Measurements from ENCODE around the gene SHISA3. TPM values are rescaled to one million over a fixed set of nuclear protein-coding genes. Genes with fewer than 3 reads are reported as not detected.
A peak's percentile ranks its signal among the peaks of the same experiment; 100 is the strongest.

SHISA3 gene
- total RNA-seq, 1 donor, result not detected

GRCh38 chr4:42415281-42415680, 18.0 kb downstream of the SHISA3 start:
- no peak overlapping the region for H3K4me3 ChIP-seq (ENCODE audit: low read depth, low read length)
- DNase-seq (ENCODE audit: low read depth), result peak; percentile 7
- no peak for TF ChIP-seq CTCF (IDR thresholded peaks at IDR 0.05; ENCODE audit: insufficient read depth, low read depth, low read length)

- no peak for TF ChIP-seq CTCF (IDR thresholded peaks at IDR 0.05; ENCODE audit: insufficient read depth, low read depth, low read length)
- no peak overlapping the region for H3K4me3 ChIP-seq (ENCODE audit: low read depth, low read length)
- no peak for DNase-seq (ENCODE audit: low read depth)
Observed at GRCh38 chr4:42416017-42416416, 18.7 kb downstream of the SHISA3 start.

GRCh38 chr4:42417550-42417949, 20.3 kb downstream of the SHISA3 start:
- DNase-seq (ENCODE audit: low read depth), result no peak
- no peak for TF ChIP-seq CTCF (IDR thresholded peaks at IDR 0.05; ENCODE audit: insufficient read depth, low read depth, low read length)

DNA sequence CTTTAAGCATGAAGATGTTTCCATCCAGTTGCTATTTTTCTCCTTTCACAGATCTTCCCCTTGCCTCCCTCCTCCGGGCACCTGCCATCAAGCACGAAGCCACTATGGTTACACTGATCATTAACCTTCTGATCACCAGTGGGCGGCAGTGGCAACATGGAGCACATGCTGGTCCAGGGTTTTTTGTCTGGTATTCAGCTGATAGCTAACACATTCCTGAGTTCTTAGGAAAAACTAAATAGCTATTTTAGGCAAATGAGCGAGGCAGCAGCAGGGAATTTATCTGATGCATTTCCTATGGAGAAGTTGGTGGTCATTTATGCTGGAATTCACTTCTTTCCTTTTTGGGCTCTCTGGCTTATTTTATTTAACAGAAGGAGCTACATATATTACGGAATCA, 22.9 kb downstream of the SHISA3 start:
- no peak for DNase-seq (ENCODE audit: low read depth)
- no peak for TF ChIP-seq CTCF (IDR thresholded peaks at IDR 0.05; ENCODE audit: insufficient read depth, low read depth, low read length)
- H3K4me3 ChIP-seq (ENCODE audit: low read depth, low read length), result no peak overlapping the region

More at GRCh38 chr4:42417550-42417949, 20.3 kb downstream of the SHISA3 start:
- H3K4me3 ChIP-seq (ENCODE audit: low read depth, low read length), result no peak overlapping the region

- no peak for DNase-seq (ENCODE audit: low read depth)
- TF ChIP-seq CTCF (IDR thresholded peaks at IDR 0.05; ENCODE audit: insufficient read depth, low read depth, low read length), result no peak
- H3K4me3 ChIP-seq (ENCODE audit: low read depth, low read length), result no peak overlapping the region
Observed at GRCh38 chr4:42425146-42426065, 28.1 kb downstream of the SHISA3 start.

- TF ChIP-seq CTCF (IDR thresholded peaks at IDR 0.05; ENCODE audit: insufficient read depth, low read depth, low read length), result no peak
- no peak for DNase-seq (ENCODE audit: low read depth)
- no peak overlapping the region for H3K4me3 ChIP-seq (ENCODE audit: low read depth, low read length)
Observed at GRCh38 chr4:42428036-42428435, 30.7 kb downstream of the SHISA3 start.

Data from fibroblast of villous mesenchyme (primary cell).